C4-2B (cell line): Measurements from ENCODE around the gene TTC39A.

Source experiments
- ZFX ChIP-seq: fragments of 450-650 bp; IDR thresholded peaks from 2 replicates; pipeline ENCODE4 v1.6.1; 2017
- TF ChIP-seq, protein P1 (sequence below): fragments of 450-650 bp; conservative IDR thresholded peaks from 2 replicates; pipeline ENCODE4 v1.5.1; 2017; ENCODE audit warnings: mild to moderate bottlenecking

GRCh38 chr1:51349862-51350261 is 19.5 kb upstream of the TTC39A start:
- TF ChIP-seq, protein P1, sequence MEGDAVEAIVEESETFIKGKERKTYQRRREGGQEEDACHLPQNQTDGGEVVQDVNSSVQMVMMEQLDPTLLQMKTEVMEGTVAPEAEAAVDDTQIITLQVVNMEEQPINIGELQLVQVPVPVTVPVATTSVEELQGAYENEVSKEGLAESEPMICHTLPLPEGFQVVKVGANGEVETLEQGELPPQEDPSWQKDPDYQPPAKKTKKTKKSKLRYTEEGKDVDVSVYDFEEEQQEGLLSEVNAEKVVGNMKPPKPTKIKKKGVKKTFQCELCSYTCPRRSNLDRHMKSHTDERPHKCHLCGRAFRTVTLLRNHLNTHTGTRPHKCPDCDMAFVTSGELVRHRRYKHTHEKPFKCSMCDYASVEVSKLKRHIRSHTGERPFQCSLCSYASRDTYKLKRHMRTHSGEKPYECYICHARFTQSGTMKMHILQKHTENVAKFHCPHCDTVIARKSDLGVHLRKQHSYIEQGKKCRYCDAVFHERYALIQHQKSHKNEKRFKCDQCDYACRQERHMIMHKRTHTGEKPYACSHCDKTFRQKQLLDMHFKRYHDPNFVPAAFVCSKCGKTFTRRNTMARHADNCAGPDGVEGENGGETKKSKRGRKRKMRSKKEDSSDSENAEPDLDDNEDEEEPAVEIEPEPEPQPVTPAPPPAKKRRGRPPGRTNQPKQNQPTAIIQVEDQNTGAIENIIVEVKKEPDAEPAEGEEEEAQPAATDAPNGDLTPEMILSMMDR, result no peak
- TF ChIP-seq ZFX, result no peak
